HG03521 (cell line): Measurements from ENCODE around the gene FAM168B.
A peak's percentile ranks its signal among the peaks of the same experiment; 100 is the strongest.
"Not testable (repeated sequence)": the region's sequence is repeated elsewhere in the genome, so short reads cannot be mapped to it uniquely, and the experiment has no call there.

Experiments
- ATAC-seq: cut with Tn5 transposase; IDR thresholded peaks from one replicate; pipeline ENCODE4 v1.9.1; 2021; ENCODE audit warnings: mild to moderate bottlenecking, moderate library complexity; ENCODE audit not compliant: unreplicated experiment

Gene FAM168B, protein sequence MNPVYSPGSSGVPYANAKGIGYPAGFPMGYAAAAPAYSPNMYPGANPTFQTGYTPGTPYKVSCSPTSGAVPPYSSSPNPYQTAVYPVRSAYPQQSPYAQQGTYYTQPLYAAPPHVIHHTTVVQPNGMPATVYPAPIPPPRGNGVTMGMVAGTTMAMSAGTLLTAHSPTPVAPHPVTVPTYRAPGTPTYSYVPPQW

DNA sequence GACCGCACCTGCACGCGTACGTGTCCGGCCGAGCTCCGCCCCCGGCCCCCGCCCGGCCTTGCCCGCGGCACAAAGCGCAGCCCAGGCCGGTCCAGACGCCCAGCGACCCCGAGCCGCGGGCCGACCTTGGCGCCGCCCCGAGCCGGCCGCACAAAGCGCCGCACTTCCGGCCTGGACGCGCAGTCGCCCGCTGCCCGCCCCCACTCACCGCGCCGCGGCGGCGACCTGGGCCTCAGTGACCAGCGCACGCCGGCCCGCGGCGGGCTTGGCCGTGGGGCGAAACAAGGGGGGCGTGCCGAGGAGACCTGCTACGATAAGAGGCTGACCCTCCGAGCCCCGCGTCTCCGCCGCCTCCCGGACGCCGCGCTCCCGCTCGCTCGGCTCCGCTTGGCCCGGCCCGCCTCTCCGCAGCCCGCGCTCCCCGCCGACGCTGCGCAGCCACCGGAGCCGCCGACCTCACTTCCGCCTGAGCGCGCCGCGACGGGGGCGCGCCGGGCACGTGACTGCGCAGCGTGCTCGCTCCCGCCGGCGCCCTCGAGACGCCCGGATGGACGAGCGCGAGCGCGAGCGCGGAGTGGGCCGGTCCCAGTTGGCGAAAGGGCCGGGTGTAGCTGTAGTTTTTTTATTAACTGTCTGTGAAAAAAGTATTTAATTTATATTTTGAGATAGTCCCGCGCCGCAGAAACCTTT lies at the start of gene FAM168B:
Gene FAM168B, minus strand, starts transcription at position 455 of the 690 bp plus-strand sequence. CDS start 10,814 bp downstream, outside the sequence.
- ATAC-seq, result peak; percentile 78

DNA sequence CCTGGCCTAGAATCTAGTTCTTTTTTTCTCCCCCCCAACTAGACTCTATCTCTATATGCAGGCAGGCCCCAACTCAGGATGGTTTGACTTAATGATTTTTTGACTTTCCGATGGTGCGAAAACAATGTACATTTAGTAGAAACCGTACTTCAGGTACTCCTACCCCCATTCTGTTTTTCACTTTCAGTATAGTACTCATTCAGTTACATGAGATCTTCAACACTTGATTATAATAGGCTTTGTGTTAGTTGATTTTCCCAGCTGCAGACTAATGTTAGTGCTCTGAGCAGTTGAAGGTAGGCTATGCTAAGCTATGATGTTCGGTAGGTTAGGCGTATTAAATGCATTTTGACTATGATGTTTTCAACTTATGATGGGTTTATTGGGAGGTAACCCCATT lies 49.6 kb upstream of the FAM168B start:
- no peak for ATAC-seq

DNA sequence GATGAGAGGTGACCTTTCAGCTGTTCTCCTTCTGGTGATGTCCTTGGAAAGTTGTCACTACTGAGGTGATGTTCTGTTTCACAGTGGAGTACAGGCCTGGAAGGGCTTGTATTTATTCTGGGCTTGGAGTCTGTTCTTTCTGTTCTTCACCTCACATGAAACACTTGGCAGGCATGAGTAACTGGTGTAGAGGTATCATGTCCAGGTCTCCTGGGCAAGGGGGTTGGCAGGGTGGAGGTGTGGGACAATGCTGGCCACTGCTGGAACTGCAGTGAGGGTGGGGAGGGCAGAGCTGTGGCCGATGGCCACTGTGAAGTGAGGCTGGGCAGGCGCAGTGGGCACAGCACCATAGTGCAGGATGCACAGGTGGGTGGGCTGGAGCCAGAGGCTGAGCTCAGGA lies 47.3 kb upstream of the FAM168B start:
- no peak for ATAC-seq

DNA sequence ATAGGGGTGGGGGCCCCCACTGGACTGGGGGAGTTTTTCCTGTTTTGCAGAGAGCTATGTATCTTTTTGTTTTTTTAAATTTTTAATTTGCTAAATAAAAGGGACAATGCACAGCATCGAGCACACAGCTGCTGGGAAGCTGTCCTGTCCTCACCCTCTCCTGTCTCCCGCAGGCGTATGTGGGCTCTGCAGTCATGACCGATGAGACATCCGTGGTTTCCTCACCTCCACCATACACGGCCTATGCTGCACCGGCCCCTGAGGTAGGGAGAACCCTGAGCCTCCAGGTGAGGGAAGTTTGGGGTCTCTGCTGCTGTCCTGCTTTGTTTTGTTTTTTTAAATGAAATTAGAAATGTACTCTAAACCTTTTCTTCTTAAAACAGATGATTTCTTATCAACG lies 39.5 kb upstream of the FAM168B start:
- no peak for ATAC-seq

DNA sequence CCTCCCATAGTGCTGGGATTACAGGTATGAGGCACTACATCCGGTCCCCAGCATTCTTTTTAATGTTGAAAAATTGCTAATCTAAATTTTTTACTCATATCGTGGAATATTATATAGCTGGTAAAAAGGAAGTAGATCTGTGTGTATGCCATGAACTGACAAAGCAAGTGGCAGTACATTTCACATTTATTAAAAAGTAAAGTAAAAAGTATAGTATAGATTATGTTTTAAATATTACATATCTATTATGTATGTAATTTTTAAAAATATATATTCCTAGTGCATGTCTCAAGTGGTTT lies 37.0 kb upstream of the FAM168B start:
- no peak for ATAC-seq

DNA sequence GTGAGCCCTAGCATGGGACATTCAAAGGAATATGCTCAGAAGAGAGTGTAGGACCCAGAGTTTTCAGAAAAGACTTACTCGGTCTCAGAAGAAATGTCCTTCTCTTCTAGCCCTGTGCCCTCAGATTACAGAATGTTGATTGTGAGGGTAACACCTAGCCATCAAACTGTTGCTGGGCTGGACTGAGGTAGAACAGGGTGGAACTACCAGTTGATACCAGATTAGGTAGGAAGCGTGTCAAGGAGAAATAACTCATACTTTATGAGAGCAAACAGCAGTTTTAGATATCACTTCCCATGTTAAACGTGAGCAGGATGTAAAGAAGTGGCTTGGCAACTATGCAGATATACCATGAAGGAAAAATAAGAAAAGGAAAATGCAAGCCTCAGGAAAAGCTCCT lies 34.7 kb upstream of the FAM168B start:
- ATAC-seq, result no peak

DNA sequence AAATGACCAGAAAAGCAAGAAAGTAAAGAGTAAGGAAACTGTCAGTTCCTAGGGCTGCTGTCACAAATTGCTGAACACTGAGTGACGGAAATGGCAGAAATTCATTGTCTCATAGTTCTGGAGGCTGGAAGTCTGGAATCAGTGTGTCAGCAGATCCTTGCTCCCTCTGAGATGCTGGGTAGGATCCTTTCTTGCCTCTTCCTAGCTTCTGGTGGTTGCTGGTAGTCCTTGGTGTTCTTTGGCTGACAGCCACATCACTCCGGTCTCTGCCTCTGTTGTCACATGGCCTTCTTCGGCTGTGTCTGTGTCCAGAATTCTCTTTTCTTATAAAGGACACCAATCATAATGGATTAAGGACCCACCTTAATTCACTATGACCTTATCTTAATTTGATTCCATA lies 33.8 kb upstream of the FAM168B start:
- ATAC-seq, result no peak

DNA sequence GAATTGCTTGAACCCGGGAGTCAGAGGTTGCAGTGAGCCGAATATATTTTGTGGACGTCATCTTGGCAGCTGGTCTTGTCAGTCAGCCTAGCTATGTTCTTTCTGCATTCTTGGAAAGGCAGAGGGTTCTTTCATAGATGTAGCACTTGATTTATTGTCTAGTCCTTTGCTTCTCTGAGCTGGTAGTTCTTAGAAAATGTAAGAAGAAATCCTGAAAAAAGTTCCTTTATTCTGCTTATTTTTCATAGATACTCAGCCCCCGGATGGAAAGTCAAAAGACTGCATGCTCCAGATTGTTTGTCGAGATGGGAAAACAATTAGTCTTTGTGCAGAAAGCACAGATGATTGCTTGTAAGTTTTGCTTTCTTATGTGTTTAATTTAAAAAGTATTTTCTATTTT lies 33.2 kb upstream of the FAM168B start:
- no peak for ATAC-seq

DNA sequence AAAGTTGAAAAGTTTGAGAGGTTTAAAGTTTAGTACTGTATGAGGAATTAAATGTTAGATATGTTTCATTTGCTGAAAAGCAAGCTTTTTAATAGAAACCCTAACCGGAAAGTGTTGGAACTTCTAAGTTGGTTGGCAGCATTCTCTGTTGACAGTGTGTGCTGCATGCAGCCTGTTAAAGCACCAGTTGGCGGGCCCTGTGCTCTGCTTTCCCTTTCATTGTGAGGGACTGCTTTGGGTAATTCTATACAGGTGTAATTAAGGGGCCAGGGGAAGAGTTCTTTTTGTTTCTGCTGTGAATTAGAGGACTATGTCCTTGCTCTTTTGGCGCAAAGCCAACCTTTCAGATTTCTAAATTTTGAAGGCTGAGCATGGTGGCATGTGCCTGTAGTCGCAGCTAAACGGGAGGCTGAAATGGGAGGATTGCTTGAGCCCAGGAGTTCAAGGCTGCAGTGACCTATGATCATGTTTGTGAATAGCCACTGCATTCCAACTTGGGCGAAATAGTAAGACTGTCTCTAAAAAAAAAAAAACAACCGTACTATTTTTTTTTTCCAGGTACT lies 32.0 kb upstream of the FAM168B start:
- ATAC-seq, result no peak

DNA sequence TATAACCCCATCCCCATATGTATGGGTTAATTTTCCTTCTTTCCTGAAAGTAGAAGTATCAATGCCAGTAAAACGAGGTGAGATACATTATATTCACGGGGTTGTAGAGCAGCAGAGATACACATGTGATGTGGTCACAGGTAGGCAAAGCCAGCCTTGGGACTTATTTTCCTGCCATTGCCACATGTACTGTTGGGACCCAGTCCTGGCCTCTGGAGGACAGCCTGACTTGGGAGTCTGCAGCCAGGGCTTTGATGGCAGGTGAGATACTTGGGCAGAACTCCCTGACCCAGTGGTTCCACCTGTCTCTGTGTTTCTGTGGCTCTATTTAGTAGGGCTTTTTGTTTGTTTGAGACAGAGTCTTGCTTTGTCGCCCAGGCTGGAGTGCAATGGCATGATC lies 29.9 kb upstream of the FAM168B start:
- no peak for ATAC-seq

DNA sequence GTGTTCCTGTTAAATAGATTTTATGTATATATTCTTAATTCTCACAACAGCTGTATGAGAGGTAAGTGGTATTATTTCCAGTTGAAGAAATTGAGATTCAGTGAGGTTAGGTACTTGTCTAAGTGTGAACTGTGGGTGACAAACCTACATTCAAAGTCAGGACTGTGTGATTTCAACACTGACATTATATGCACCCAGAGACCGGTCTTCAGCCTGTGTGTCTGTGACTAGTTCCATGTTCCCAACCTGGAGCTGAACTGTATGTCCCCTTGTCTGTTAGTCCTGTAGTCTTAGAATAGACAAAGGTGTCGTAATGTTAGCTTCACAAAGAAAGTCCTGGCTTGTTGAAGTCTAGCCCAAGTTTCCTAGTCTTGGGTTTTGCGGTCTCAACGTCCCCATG lies 29.2 kb upstream of the FAM168B start:
- no peak for ATAC-seq

DNA sequence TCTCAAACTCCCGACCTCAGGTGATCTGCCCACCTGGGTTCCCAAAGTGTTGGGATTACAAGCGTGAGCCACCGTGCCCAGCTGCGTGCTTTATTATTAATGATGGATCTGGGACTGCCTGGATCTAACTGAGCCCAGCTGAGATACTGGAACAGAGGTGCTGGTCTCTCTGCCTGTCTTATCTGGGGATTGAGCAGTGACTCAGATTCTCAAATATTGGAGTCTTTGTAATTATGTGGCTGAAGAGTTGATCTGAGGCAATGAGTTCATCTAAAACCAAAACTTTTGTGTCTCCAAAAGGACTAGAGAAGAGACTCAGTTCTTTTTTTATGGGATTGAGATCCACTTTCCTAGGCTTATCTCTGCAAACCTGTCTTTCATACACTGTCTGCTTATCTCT lies 28.2 kb upstream of the FAM168B start:
- no peak for ATAC-seq

DNA sequence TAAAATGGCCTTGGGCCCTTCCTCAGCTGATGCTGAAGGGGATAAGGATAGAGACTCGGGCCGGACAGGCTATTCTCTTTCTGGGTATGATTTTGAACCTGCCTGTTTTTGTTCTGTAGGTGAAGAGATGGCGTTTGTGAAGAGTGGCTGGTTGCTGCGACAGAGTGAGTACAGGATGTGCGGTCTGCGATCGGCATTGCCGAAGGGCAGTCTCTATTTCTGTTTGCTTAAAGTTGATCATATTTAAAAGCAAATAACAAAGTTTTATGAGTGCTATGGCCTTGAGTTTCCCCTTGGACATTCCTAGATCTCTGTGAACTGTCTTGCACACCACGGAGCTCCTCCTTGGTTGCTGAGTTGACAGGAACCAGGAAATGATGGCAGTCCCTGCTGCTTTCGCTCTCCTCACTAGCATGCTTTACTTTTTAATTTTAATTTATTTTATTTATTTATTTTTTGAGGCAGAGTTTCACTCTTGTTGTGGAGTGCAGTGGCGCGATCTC lies 27.6 kb upstream of the FAM168B start:
- no peak for ATAC-seq

DNA sequence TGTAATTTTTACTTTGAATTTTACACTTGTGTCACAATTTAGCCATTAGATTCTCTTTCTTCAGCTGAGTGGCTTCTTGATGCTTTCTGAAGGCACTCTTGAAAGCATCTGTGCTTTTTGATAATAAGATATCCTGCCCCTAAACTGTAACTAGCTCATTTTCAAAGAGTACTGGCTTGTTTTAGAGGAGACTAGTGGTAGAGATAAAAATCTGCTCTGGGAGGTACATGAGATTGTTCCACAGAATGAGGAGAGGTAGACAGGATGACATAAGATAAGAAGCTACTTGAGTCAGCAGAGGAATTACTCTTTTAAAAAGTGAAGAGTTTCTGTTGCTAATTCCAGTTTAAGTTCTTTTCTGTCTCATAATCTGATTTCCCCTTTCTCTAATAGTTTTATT lies 22.5 kb upstream of the FAM168B start:
- no peak for ATAC-seq

DNA sequence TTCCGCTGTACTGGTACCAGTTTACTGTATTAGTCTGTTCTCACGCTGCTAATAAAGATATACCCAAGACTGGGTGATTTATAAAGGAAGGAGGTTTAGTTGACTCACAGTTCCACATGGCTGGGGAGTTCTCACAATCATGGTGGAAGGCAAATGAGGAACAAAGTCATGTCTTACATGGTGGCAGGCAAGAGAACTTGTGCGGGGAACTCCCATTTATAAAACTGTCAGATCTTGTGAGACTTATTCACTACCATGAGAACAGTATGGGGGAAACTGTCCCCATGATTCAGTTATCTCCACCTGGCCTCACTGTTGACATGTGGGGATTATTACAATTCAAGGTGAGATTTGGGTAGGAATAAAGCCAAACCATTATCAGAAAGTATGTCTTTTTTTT lies 21.7 kb upstream of the FAM168B start:
- ATAC-seq, result not testable (repeated sequence)

DNA sequence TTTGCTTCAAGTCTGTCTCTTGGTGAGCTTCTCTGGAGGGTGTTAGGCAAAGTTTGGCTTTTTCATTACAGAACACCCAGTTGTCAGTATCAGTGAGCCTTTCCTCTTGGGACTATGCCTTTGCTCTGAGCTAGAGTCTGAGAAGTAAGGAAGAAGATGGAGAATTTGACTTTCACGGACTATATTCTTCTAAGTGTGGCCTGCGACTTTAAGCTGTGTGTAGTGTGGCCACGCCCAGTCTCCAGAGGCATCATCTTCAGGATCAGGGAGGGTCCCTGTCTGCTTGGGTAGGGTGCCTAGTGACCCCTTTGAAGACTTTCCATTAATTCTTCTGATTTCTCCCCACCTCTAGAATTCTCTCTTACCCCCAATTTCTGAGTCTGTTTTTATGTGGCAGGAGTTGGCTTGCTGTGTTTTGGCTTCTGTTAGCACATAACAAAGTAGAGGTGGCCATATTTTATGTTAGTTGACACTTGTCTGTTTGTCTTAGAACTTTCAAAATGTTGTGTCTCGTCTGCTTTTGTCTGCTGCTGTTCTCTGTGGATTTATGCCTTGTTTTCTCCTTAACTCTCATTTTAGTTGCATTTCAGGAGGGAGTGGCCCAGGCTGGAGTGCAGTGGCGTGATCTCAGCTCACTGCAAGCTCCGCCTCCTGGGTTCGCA lies 20.4 kb upstream of the FAM168B start:
- no peak for ATAC-seq

DNA sequence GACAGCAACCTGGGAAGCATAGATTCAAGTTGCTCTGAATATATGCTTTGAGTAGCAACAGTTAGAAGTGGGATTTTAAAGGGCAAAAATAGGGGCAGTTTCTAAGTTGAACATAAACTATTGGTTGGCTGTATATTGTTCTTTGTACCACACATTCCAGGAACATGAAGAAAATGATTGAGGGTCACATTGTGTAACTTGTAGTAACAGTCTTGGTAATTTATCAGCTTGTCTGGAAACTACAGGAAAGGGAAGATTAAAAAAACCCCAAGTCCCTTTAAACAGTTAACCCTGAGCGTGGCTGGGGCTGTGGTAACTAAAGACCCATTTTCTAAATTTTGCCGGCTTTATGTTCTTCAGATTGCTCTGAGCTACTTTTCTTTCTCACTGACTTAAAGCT lies 19.3 kb upstream of the FAM168B start:
- ATAC-seq, result no peak

DNA sequence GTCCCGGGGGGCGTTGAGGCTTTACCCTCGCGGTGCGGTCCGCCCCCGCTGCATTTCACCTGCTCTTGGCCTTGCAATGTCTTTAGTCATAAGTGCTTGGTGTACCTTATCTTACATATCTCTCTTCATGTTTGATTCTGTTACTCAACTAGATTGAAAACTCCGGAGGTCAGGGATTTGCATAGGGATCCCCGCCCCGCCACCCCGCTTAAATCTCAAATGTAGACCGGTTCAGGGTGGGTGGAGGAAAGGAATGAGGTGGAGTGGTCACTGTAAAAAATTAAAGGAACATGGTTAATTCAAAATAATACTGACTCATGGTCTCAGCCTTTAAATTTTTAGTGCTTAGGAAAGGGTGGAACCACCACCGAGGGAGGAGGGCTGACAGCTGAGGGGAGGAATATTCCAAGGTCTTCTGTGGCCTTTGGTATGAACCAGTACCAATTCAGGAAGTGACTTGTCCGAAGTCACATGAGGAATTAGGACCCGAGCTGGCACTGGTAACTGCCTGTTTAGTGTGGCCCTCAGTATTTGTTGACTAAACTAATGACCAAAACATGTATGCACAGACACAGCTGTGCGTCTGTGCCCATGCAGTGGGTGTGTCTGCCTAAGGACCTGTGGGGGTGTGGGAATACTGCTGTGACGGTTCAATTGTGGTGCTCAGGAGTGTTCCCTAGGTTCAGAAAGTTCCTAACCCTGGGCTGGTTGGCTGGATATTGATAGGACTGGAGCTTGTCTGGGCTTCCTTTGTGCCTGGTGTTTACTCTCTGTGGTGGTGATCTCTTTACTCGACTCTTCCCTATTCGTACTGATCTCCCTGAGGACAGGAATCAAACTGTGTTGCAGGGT lies 12.9 kb upstream of the FAM168B start:
- ATAC-seq, result peak; percentile 40

DNA sequence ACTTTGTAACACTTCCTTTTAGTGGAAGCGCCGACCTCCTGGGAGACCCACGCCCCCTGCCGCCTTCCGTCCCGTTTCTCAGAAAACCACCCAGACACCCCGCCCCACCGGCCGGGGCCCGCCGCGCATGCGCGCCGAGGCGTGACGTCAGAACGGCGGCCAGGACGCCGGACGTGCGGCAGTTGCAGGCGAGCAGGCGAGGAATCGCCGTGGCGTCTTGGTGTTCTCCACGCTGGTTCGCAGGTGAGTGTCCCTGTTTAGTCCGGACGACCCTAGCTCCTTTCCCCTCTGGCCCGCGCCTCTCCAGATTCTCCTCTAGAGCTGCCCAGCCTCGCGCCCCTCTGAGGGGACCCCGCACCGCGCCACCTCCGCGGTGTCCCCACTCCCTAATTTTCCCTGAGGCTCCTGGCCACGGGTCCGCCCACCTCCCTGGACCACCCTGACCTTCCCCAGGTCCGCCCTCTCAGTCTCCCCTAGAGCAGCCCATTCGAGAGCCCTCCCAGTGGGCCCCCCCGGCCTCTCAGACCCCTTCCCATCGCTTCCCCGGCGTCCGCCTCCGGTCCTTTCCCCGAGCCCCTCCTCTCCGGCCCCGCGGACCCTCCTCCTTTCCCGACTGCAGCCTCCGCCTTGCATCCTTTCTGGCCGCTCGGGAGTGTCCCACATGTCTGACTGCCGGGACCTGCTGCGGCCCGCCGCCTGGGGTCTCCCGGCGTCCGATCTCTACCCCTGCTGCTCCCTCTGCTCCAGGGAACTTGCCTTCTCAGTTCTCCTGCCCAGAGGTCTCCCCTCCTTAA lies 12.1 kb upstream of the FAM168B start, which contains the start of gene PLEKHB2:
Gene PLEKHB2, plus strand, starts transcription at position 181 of the 794 bp plus-strand sequence. CDS start 15,606 bp downstream, outside the sequence.
- ATAC-seq, result peak; percentile 76

DNA sequence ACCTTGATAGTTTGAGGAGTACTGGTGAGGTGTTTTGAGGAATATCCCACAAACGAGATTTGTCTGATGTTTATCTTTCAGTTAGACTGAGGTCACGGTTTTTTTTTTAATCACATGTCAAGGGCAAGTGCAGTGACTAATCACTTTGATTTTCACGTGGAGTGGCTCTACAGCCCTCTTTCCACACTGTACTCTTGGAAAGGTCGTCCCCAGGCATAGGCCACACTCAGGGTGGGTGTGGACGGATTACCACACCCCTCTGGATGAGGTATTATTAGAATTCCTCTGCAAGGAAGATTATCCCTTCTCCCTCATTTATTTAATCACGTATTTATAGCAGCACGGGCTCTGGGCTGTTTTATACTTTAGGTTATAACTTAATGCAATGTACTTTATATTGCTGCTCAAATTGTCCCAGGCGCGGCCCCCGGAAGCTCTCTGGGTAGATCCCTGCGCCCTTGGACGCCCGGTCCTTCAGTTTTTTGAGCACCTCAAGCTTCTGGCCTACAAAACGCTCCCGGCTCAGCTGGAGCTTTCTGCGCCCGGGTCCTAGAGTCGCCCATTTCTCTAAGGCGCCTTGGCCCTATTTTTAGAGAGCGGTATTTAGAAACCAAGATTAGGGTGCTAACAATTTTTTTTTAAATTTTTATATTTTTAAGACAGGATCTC lies 11.4 kb upstream of the FAM168B start:
- peak; percentile 65 for ATAC-seq
